Umbilical cord (tissue), 2 donors: ENCODE measurements around the gene ELAVL1. TPM values are rescaled to one million over a fixed set of nuclear protein-coding genes. Genes with fewer than 3 reads are reported as not detected.

Experiments
- DNase-seq: peaks from one replicate; pipeline ENCODE4 v3.0.0-alpha.2; 2015; ENCODE audit warnings: low spot score
- total RNA-seq: library from RNA; depleted of rRNA; stranded (reverse); fragments of >200 nt; gene quantifications from one replicate; pipeline ENCODE4 v1.2.3, GENCODE V29; 2014; ENCODE audit warnings: low replicate concordance; ENCODE audit not compliant: insufficient read depth

ELAVL1 gene
- total RNA-seq, 1 donor from 2014 or later, result 16.1 TPM

DNA sequence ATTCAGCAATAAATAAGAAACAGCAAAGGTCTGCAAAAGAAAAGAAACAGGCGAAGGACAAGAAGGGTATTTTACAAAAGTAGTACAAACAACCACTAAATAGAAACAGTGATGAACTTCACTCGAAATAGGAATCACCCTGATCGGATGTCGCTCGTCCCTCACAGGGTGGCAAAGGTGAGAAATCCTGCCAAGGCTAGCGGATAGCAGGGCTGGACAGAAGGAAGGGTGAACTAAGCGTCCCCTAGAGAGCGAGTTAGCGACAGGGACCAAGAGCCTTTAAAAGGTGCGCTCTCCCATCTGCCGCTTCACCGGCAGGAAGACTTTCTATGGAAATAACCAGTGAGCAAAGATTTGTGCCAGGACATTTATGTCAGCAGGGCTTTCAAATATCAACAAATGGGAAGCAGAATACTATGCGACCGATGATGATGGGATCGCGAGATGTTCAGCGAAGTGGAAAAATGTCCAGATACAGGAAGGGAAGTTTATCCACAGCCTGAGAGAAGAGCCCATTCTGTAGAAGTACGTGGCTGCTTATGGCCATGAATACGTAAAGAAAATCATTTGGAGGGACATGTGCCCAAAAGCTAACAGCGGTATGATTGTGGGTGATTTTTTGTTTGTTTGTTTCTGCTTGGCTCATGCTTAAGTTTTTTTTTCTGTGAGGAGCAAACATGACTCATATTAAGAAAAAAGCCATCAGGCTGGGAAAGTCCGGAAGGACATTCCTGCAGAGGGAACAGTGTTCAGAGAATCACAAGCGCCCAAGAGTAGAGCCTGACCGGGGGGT is 18.9 kb downstream of the ELAVL1 start:
- DNase-seq, result no peak

DNA sequence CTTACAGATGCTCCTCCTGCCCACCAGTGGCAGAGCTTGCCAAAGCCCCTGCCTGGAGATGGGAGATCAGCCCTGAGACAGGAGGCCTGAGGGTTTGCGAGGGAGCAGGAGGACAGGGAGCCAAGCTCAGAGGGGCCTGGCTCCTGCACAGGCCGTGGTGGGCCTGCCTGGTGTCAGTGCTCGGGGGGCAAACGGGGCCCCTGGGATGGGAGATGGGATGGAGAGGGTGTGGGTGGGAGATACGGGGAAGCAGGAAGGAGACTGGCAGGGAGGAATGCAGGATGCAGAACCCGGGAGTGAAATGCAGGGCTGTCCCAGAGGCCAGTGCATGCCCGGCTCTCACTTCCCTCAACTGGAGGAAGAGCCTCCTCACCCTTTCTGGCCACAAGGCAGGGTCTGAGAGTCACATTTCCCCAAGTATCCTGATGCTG is 19.9 kb downstream of the ELAVL1 start:
- no peak for DNase-seq

DNA sequence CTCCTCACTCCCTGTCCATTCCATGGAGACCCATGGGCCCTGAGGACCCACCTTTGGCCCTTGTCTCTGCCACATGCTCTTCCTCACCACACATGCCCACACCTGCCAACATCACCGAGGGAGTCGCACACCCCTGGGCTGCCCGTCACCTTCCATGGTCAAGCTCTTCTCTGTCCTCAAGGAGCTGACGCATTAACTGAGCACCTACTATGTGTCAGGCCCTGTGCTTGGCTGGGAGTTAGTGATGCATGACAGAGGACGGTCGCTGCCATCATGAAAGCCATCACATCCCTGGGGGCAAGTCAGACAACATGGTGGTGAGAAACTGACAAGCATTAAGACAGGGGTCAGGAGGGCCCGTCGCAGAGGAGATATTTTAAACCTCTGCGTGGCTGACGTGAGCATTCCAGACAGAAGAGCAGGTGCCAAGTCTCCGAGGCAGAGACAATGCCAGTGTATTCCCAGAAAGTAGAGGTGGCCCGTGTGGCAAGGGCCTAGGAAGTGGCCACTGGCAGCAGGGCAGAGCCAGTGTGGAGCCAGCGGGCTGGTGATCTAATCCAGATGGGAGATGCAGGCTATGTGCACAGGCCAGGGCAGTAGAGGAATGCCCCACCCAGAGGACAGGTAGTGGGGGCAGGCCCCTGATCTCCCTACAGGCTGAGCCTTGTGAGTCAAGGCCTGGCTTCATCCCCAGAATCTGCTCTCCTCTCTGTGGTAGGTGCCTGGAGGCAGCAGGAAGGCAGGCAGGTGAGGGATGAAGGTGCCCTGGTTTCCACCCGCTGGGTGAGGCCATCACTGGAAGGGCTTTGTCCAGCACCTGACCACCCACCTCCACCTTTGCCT is 21.2 kb downstream of the ELAVL1 start:
- no peak for DNase-seq

DNA sequence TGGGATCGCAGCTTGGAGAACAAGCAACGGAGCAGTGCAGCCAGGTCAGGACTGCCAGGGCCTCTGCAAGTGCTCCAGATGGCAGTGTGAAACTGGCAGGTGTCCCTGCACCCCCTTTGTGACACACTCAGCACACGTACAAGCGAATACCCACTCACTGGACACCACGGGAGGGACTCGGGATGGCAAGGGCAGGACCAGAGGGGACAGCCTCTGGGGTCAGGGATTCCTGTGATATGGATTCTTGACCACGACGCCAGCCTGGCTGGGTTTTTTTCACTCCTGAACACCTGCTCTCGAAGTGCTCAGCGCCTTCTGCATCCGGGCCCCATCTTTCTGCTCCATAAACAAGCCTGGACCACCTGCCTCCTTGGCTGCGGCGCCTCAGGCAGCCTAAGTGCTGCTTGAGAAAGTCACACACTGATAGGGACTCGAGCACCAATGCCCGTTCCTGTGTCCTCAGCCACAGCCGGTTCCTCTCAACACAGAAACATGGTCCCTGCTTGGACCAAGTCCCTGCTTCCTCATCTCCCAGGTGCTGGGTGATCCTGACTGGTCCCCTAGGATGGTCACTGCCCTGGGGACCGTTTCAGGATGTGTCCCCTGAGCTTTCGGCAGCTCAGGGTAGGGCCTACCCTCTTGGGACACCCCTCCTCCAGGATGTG is 22.0 kb downstream of the ELAVL1 start:
- no peak for DNase-seq

GRCh38 chr19:7982651-7983099 is 22.8 kb downstream of the ELAVL1 start:
- DNase-seq, result no peak

- no peak for DNase-seq
Measured at GRCh38 chr19:7982103-7982502, 23.3 kb downstream of the ELAVL1 start.

- no peak for DNase-seq
Measured at GRCh38 chr19:7981661-7982060, 23.8 kb downstream of the ELAVL1 start.

GRCh38 chr19:7981199-7981598 is 24.2 kb downstream of the ELAVL1 start:
- no peak for DNase-seq

DNA sequence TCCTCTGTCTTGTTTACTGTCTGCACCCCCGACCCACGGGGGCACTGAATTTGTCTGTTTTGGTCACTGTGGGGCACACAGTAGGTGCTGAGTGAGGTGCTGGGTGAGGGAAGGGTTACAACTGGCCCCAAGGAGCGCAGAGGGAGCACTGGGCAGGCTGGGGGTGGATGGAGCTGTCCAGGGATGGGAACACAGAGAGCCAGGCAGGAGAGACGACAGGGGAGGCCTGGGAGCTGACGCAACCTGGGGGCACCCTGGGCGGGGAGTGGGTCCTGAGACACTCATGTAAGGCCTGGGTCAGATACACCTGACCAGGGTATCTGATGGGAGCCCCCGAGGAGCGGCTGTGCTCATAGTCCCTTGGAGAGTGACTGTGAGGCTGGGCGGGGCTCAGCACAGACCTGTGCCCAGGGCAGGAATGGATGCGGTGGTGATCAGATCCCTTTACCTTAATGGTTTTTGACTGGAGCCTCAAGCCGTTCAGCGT is 24.8 kb downstream of the ELAVL1 start:
- DNase-seq, result no peak

GRCh38 chr19:7980168-7980567 is 25.3 kb downstream of the ELAVL1 start:
- no peak for DNase-seq

DNA sequence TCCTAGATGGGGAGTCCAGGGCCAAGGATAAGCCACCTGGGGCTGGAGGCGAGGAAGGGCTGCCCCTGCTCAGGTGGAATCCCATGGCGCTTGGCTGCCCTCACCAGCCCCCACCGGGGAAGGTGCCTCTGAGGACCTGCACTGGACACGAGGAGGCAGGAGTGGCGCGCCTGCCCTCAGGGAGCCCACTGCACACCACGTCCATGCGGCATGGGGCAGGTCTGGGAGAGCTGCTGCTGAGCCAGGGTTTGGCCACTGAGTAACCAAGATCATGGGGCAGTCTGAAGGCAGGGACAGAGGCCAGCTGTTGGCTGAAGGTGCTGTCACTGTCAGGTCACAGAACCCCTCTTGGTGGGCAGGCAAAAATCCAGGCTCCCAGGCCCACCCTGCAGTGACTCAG is 25.9 kb downstream of the ELAVL1 start:
- DNase-seq, result no peak

DNA sequence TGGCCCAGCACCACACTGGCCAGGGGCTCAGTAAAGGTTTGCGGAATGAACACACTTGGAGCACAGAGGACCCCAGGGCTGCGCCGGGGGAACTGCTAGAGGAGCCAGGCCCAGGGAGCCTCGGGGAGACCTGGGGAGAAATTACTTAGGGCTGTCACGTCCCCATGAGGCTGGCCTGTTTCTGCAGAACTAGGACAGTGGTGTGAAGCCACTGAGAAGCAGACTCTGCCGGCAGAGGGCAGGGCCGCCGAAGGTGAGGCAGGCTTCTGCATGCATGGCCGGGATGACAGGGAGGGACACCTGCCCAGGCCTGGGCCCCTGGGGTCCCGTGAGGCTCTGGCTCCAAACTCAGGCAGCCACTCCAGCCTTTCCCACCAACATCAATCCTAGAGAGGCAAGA is 26.4 kb downstream of the ELAVL1 start:
- no peak for DNase-seq

- no peak for DNase-seq
Measured at GRCh38 chr19:7978179-7978825, 27.1 kb downstream of the ELAVL1 start.

- DNase-seq, result no peak
Measured at GRCh38 chr19:7977723-7978040, 27.8 kb downstream of the ELAVL1 start.

DNA sequence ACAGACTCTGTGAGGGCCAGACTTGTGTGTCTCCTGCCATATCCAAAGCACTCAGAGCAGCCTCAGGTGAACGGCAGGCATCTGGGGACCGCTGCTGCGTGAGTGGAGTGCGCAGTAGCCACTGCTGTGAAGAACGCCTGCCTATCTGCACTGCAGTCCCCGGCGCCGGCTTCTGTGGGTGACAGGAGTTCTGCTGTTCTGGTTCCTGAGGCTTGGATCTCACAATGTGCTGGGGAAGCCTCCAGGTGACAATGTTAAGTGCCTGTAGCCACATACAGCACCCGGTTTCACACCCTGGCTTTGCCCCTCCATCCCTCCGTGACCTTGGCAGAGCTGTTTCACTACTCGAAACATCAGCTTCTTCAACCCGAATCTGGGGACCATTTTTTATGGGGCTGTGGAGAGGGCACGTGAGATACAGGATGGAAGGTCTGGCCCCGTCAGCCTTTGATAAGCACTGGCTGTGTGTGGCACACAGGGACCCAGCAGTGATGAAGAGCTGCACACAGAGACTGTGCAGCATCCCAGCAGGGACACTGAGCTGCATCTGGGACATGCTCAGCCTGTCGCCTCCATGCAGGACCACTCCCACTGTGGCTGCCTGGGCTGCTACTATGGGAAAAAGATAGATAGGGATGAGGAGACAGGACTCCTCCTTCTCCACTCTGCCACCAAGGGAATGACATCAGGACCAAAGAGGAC is 28.3 kb downstream of the ELAVL1 start:
- no peak for DNase-seq

- DNase-seq, result no peak
Measured at GRCh38 chr19:7976461-7976860, 29.0 kb downstream of the ELAVL1 start.

DNA sequence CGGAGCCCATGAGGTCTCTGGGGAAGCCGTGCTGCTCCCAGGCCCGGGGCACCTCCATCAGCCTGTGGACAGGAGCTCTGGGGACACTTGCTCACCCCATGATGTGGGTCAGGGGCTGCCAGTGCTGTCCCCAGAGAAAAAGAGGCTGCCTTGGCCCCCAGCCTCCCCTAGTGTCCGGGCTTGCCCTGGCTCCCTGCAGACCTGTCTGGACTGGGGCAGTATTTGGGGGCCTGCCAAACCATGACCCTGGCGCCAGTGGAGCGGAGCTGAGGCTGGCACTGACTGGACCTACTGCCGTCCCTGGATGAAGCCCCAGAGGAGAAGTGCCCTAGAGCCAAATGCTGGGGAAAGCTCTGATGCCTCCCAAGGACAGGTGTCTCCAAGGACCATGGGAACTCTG is 30.4 kb downstream of the ELAVL1 start:
- no peak for DNase-seq

GRCh38 chr19:7973883-7974282 is 31.6 kb downstream of the ELAVL1 start:
- no peak for DNase-seq

GRCh38 chr19:7971553-7972520 is 33.6 kb downstream of the ELAVL1 start:
- no peak for DNase-seq
